ENCODE data around the gene AAGAB.
"Not testable (repeated sequence)": the region's sequence is repeated elsewhere in the genome, so short reads cannot be mapped to it uniquely, and the experiment has no call there.

AAGAB gene

GRCh38 chr15:67253101-67253500, 1.4 kb downstream of the AAGAB start:
- DNase-seq = no peak

- no peak for DNase-seq
These were observed 3.1 kb downstream of the AAGAB start for GRCh38 chr15:67251318-67251717.

GRCh38 chr15:67249830-67250229, 4.6 kb downstream of the AAGAB start:
- no peak for DNase-seq

GRCh38 chr15:67248011-67248505, 6.4 kb downstream of the AAGAB start:
- no peak for DNase-seq

- not testable (repeated sequence) for DNase-seq
These were observed 7.9 kb downstream of the AAGAB start for GRCh38 chr15:67246606-67247005.

- DNase-seq = peak; percentile 30
These were observed 9.4 kb downstream of the AAGAB start for GRCh38 chr15:67244971-67245478.

- no peak for DNase-seq
These were observed 11.8 kb downstream of the AAGAB start for GRCh38 chr15:67242708-67243111.

- no peak for DNase-seq
These were observed 13.2 kb downstream of the AAGAB start for GRCh38 chr15:67241132-67241855.

- DNase-seq = no peak
These were observed 14.0 kb downstream of the AAGAB start for GRCh38 chr15:67240235-67241131.

GRCh38 chr15:67232591-67232990, 21.9 kb downstream of the AAGAB start:
- DNase-seq = no peak

- DNase-seq = no peak
These were observed 24.0 kb downstream of the AAGAB start for GRCh38 chr15:67230504-67230903.

- DNase-seq = no peak
These were observed 26.2 kb downstream of the AAGAB start for GRCh38 chr15:67228286-67228685.

- no peak for DNase-seq
These were observed 26.6 kb downstream of the AAGAB start for GRCh38 chr15:67227846-67228245.

GRCh38 chr15:67227431-67227830, 27.0 kb downstream of the AAGAB start:
- no peak for DNase-seq

GRCh38 chr15:67225336-67225735, 29.1 kb downstream of the AAGAB start:
- DNase-seq = no peak

- no peak for DNase-seq
These were observed 29.6 kb downstream of the AAGAB start for GRCh38 chr15:67224889-67225288.

- DNase-seq = no peak
These were observed 35.2 kb downstream of the AAGAB start for GRCh38 chr15:67219288-67219687.

- DNase-seq = no peak
These were observed 36.0 kb downstream of the AAGAB start for GRCh38 chr15:67218428-67218827.

- DNase-seq = no peak
These were observed 37.6 kb downstream of the AAGAB start for GRCh38 chr15:67216859-67217258.

- no peak for DNase-seq
These were observed 39.4 kb downstream of the AAGAB start for GRCh38 chr15:67215102-67215501.

- no peak for DNase-seq
These were observed 41.6 kb downstream of the AAGAB start for GRCh38 chr15:67212684-67213367.

GRCh38 chr15:67210555-67211168, 43.8 kb downstream of the AAGAB start:
- no peak for DNase-seq

GRCh38 chr15:67208396-67208795, 46.1 kb downstream of the AAGAB start:
- no peak for DNase-seq

Measured in NCI-H446 treated with DMSO at 0.1 percent for 48 hours (cell line).